ENCODE measurements around the gene RAPGEF4. TPM values are rescaled to one million over a fixed set of nuclear protein-coding genes. Genes with fewer than 3 reads are reported as not detected.

Gene RAPGEF4
- 0.42 and 0.60 TPM in 2 replicates for polyA plus RNA-seq (2011; rRNA removed)
- 1.2 and 2.7 TPM in 2 replicates for polyA minus RNA-seq (2011; rRNA and poly(A)+ RNA removed)

- POLR2A ChIA-PET, result interaction anchor here (0.5 kb wide), 1 partner anchor 112 kb away, joined by 3 read pairs; no protein-coding TSS in a partner anchor
- Histone ChIP-seq H3K4me3 (ENCODE audit: low read depth, low read length) (peak within 1 kb of the TSS; percentile 38), H3K27me3 (ENCODE audit: control insufficient read depth, insufficient read depth, low read length) (peaks cover 18% of the 10 kb centered on the region), H3K36me3 (ENCODE audit: control insufficient read depth, insufficient read depth, low read length) (no peaks in the 10 kb centered on the region)
- DNase-seq (ENCODE audit: low read depth), result no peak
- CTCF ChIA-PET, result interaction anchor here (0.9 kb wide), 1 partner anchor 23 kb away, joined by 3 read pairs; no protein-coding TSS in a partner anchor
- no peak for TF ChIP-seq CTCF (IDR thresholded peaks at IDR 0.05; ENCODE audit: insufficient read depth, low read depth, low read length)
Measured at GRCh38 chr2:172735582-172736423, at the start of gene RAPGEF4. RAPGEF4 (plus strand) TSS chr2:172735845; CDS start chr2:172735984, 139 bp downstream.

- peak; percentile 98 for DNase-seq (ENCODE audit: low read depth)
- no peak overlapping the region for H3K4me3 ChIP-seq (ENCODE audit: low read depth, low read length)
- CTCF ChIA-PET, result interaction anchor here (0.6 to 1.4 kb wide), 7 partner anchors 11 to 153 kb away, joined by 3 to 5 read pairs (median 3); no protein-coding TSS in a partner anchor
- no peaks in the 10 kb centered on the region for H3K27me3 ChIP-seq (ENCODE audit: control insufficient read depth, insufficient read depth, low read length)
- no peak for TF ChIP-seq CTCF (IDR thresholded peaks at IDR 0.05; ENCODE audit: insufficient read depth, low read depth, low read length)
- H3K36me3 ChIP-seq (ENCODE audit: control insufficient read depth, insufficient read depth, low read length), result no peaks in the 10 kb centered on the region
- POLR2A ChIA-PET, result interaction anchor here (0.7 kb wide), 1 partner anchor 37 kb away, joined by 3 read pairs; no protein-coding TSS in a partner anchor
Measured at GRCh38 chr2:172693037-172693436, 42.6 kb upstream of the RAPGEF4 start.

GRCh38 chr2:172693529-172694455, 41.9 kb upstream of the RAPGEF4 start:
- ChIA-PET CTCF (interaction anchor here (0.8 to 1.4 kb wide), 7 partner anchors 9 to 132 kb away, joined by 3 to 5 read pairs (median 3); no protein-coding TSS in a partner anchor), POLR2A (no interaction called here)
- H3K27me3 ChIP-seq (ENCODE audit: control insufficient read depth, insufficient read depth, low read length), result no peaks in the 10 kb centered on the region
- no peak for TF ChIP-seq CTCF (IDR thresholded peaks at IDR 0.05; ENCODE audit: insufficient read depth, low read depth, low read length)
- H3K4me3 ChIP-seq (ENCODE audit: low read depth, low read length), result no peak overlapping the region
- no peaks in the 10 kb centered on the region for H3K36me3 ChIP-seq (ENCODE audit: control insufficient read depth, insufficient read depth, low read length)
- no peak for DNase-seq (ENCODE audit: low read depth)

- no peak for DNase-seq (ENCODE audit: low read depth)
- no peaks in the 10 kb centered on the region for H3K27me3 ChIP-seq (ENCODE audit: control insufficient read depth, insufficient read depth, low read length)
- CTCF ChIA-PET, result no interaction called here
- TF ChIP-seq CTCF (IDR thresholded peaks at IDR 0.05; ENCODE audit: insufficient read depth, low read depth, low read length), result no peak
- H3K36me3 ChIP-seq (ENCODE audit: control insufficient read depth, insufficient read depth, low read length), result no peaks in the 10 kb centered on the region
- POLR2A ChIA-PET, result no interaction called here
- H3K4me3 ChIP-seq (ENCODE audit: low read depth, low read length), result no peak overlapping the region
Measured at GRCh38 chr2:172697296-172697695, 38.3 kb upstream of the RAPGEF4 start.
